Fibroblast of skin of right quadriceps (primary cell): Measurements from ENCODE around the gene ABCA1.
"Not testable (repeated sequence)": the region's sequence is repeated elsewhere in the genome, so short reads cannot be mapped to it uniquely, and the experiment has no call there.

Experiments used
- DNase-seq: peaks from one replicate; pipeline ENCODE4 v3.0.0-alpha.2; 2013

Gene ABCA1

DNA sequence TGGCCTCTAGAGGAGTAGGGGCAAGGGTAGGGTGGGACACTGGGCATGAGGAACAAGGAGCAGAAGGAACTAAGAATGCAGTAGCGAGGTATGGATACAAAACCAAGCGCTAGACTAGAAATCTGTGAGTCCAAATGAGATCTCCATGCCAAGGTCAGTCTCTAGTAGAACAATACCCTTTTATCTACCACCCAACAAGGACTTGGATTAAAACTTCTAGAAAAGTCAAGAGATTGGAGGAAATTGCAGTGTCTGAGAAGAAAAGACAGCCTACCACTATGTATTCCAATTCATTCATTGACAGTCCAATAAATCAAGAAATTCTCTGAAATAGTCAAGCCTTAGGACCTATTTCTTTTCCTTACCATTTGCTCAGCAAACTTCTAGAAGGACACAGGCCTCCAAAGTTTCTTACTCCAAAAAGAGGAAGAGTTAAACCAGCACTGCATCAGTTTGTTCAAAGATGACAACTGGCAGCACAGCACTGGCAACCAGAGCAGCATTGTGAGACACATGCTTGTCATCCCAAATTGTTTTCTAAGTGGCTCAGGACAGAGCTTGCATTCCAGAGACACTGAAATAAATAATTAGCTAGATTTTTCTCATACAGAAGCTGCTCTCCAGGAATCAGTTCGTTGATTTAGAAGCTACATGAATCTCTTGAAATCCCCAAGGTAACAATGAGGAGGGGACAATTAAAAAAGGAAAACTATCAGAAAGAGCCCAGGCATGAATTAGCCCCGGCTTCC is 22.6 kb downstream of the ABCA1 start:
- DNase-seq = peak; percentile 20

DNA sequence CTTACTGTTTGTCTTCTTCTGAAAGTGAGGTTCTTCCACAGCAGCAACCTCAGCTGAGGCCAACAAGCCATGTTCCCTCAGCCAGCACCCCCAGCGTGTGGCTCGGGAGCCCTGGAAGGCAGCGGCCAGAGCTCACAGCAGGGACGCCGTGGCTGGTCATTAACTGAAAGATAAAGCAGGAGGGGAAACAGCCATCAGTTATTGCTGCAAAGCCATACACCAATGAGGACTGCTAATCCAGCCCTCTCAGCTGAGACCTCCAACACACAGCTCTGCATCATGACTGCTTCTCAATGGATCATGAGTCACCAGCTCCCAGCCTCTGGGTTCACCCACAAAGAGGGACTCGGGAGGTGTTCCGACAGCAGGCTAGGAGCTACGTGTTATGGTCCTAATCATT is 24.3 kb downstream of the ABCA1 start:
- DNase-seq = peak; percentile 59

DNA sequence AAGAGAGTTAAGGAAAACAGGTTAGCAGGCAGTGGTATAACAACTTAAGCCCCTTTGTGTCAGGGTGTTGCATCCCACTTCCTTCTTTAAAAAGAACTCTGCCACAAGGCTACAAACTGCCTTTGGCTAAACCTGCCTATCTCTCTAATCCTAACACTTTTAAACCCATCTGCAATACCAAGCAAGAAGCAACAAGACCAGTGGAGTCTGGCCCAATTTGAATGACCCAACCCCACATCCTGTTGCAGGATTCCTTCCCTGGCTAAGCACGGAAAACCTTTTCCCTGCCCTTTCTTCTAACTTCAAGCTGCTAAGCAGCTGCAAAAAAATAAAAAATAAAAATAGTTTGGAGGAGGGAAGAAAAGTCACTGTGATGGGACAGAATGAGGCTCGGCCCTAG is 27.1 kb downstream of the ABCA1 start:
- peak; percentile 8 for DNase-seq

DNA sequence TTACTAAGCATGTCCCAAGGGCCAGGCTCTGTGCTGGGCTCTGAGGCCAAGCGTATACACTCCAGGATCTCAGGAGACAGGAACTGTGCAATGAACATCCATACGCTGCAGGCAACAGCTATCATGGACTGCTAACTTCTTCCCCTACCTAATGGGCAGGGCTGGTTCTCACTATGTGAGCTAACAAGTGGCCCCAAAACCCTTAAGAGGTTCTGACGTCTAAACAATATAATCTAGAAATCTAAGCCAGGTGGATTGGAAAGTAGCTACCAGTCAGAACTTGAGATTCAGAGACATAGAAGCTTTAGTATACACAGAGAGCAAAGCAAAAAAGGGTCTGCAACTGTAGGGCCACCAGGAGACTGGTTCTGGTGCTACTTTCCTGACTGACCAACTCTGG is 27.6 kb downstream of the ABCA1 start:
- no peak for DNase-seq

DNA sequence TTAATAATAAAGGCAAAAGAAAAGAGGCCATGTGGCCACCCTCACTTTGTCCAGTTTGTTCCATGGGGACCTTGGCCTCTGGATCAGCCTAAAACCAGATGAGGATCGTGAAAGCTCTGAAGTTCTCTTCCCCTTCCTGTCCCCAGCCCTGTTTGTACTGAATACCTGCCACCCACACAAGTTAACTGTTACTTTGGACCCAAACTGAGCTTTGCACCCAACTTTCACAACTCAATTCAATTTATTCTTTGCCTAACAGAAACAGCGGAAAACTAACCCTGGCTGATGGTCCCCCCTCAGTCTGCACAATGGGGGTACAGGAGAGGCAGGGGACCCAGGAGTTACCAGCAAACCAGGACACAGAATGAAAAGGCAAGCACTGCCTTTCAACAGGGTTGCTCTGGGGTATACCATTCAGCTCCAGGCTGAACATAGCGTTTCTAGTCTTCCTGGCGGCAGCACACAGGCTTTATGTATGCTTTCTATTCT is 28.2 kb downstream of the ABCA1 start:
- DNase-seq = no peak

DNA sequence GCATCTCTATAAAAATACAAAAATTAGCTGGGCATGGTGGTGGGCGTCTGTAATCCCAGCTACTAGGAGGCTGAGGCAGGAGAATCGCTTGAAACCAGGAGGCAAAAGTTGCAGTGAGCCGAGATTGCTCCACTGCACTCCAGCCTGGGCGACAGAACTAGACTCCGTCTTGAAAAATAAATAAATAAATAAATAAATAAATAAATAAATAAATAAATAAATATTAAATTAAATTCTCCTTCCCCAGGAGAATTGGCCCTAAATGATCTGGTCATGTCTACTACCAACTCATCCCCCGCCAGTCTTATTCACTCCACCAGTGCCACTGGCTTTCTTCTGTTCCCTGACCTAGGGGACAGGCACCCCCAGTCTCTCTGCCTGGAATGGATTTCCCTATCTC is 29.6 kb downstream of the ABCA1 start:
- not testable (repeated sequence) for DNase-seq

DNA sequence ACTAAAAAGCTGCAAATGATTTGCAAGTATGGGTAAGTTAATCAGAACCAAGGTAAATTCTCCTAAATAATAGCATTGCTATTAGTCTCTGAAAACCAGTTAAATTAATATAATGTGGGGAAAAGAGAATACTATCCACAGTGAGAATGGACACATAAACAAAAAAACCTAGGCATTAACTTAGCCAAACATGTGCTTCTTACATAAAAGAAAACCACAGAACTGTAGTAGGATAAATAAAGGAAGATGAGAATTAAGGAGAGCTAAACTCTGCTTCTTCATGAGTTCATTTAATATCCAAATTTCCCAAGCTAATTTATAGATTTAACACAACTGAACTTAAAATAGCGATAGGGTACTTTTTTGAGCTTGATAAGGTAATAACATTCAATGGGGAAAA is 31.8 kb downstream of the ABCA1 start:
- no peak for DNase-seq

DNA sequence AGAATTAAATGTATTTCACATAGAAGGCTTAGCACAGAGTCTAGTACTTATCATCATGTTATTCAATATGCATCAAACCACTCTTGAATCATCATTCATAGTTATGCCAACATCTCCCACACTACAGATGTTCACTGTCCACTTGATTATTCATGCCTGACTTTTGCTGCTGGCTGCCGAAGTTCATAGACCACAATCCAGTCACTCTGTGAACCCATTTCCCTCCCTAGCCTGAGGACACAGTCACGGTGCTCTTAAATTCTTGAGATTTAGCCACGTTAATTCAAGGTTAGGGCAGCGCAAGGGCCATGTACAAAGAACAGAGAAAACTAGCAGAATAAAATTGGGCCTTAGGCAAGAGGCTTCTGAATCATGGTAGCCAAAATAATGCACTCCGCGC is 32.4 kb downstream of the ABCA1 start:
- DNase-seq = peak; percentile 37

DNA sequence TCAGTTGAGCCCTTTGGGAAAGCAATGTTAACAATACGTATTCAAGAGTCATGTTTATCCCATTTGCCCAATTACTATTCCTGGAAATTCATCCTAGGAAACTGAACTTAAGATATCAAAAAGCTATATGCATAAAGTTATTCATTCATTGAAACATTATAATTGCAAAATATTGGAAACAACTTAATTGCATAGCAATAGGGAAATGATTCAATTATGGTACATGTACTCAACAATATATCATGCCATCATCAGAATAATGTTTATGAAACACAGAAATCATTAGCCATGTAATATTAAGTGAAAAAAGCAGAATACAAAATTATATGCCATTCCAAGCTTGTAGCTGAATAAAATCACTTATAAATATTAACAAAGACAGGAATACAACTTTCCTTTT is 35.3 kb downstream of the ABCA1 start:
- DNase-seq = no peak

DNA sequence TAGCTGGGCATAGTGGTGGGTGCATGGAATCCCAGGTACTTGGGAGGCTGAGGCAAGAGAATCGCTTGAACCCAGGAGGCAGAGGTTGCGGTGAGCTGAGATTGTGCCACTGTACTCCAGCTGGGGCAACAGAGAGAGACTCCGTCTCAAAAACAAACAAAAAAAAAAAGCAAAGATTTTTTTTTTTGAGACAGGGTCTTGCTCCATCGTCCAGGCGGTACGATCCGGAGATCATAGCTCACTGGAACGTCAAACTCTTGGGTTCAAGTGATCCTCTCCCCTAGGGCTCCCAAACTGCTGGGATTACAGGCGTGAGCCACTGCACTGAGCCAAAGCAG is 37.6 kb downstream of the ABCA1 start:
- DNase-seq = no peak

DNA sequence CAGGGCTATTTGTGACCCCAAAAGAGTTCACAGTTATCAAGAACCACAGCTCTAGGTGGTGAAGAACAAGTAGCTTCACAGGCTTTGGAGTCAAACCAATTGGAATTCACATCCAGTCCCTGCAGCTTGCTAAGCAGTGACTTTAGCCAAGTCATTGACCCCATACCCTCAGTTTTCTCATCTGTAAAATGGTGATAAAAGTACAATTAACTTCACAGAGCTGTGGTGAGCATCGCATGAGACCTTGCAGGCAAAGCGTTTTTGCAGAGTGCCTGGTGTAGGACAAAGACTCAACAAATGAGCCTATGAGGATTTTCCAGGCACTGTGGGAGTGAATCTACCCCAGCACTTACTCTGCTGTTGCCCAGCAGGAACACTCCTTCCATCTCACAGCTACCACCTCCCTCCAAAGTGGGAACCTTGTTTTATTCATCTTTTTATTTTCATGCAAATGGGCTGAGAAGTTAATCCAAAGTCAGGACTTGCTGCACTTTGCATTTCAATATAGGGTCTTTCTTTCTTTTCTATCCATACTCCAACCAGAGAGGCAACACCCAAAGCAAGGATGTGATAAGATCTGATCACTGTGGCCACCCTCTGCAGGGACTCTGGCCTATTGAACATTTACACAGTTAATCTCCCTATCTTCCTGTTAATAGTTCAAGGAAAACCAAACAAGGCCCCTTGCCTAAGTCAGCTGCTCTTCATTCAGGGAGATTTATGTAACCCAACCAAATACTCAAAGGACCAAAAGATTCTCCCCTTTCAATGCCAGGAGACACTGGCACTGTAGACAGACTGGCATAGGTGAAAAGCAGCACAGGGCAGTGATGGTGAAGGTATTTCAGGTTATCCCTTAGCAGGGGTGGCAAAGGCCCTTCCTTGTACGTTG is 41.9 kb downstream of the ABCA1 start:
- DNase-seq = no peak

DNA sequence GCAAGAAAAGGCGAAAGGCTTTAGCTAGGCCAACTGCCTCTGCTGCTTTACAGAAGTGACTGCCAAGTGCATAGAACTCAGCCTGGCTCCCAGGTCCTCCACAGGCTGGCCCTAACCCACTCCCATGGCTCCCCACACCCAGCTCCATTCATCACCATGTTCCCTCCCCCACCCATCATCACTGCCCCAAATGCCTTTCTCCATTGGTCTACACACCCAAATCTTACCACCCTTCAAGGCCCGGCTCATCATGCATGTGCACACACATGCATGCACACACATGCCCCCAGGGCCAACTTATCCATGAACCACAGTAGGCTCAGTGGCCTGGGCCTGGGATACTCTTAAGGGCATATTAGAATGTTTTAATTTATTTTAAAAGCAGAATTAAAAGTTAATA is 44.8 kb downstream of the ABCA1 start:
- no peak for DNase-seq

DNA sequence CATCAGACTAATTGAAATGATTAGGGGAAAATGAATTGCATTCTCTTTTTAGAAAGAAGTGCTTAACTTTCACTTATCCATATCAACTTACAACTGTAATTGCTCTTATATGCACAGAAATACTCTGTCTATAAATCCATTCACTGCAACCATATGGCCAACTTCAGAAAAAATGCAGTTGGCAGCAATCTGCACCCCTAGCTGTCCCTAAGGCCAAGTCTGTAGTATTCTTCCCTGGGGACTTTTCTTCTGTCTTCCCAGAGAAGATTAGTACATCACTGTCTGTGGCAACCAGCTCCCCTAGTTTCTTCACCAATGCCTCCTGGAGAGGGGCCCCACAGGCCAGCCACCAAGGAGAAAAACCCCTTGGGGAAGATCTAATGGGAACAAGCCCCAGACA is 45.4 kb downstream of the ABCA1 start:
- DNase-seq = no peak

DNA sequence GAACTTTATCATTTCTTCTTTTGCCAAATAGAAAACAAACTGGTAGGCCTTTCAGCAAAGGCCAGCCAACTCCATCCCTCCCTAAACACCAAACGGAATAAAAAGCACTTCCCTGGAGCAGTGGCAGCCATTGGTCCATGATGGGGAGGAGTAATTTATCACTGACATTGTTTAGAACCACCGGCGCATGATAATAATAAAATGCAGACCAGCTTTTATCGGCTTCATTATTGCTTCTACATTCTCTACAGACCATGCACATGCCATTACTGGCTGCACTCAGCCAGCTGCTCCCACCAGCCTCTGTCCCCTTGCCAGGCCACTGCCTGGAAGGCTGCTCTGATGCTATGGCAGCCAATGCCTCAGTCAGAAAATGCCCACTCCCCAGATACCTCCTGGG is 45.9 kb downstream of the ABCA1 start:
- no peak for DNase-seq

DNA sequence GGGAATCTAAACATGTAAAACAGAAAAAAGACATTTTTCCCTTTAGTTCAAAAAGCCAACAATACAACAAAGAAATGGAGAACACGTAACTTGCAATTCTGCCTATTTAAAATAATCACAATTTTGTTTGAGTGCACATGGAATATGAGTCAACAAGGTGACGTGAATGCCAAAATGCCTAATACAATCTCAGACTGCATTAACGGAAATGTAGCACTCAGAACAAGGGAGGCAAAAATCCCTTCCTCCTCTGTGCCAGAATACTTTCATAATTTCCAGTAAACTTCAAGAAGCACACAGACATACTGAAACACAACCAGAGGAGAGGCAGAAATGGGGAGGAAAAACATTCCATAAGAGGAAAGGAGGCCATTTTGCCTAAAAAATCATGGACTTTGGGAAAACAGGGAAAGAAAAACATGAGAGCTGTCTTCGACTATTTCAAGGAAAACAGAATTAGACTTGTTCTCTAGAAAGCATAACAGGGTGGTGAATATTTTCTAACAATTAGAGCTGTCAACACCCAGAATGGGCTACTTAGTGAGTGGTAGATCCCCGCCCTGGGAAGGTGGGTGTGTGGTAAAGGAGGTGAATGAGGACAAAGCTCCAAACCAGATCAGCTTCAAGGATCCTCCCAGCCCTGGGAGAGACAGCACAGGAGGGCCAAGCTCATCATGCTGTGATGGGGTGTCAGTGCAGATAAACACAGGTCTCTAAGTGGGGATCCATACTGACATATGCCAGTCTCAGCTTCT is 48.2 kb downstream of the ABCA1 start:
- DNase-seq = peak; percentile 40

DNA sequence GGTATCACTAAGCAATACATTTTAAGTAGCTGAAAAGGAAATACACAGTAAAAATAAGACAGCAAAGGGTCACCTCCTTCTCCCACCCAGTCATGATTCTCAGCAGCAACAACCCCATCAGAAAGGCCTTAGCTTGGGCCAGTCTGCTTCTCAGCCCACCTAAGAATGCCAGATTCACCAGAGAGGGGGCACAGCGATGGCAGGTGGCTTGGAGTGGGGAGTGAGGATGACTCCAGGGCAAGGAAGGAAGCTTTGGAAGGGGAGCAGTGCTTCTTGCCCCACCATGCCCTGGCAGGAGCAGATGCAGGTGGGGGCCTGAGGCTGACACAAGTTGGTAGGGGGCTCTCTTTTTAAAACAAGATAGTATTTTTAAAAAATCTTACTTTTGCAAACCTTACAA is 51.4 kb downstream of the ABCA1 start:
- no peak for DNase-seq

DNA sequence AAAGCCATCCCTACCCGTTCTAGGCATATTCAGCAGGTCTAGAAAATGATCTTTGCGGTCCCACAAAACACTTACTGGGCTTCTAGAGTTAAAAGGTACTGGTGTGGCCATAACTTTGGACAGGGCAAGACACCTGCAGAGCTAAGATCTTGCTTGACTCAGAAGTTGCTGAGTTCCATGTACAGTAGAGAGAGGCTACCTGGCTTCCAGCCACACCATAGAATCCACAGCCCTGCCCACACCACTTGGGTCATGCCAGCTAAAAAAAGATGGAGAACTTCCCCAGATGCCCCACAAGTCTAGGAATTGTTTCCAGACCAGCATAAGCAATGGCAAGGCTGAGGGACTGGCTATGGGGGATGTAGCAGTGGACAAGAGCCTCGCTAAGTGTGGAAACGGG is 52.1 kb downstream of the ABCA1 start:
- DNase-seq = no peak

DNA sequence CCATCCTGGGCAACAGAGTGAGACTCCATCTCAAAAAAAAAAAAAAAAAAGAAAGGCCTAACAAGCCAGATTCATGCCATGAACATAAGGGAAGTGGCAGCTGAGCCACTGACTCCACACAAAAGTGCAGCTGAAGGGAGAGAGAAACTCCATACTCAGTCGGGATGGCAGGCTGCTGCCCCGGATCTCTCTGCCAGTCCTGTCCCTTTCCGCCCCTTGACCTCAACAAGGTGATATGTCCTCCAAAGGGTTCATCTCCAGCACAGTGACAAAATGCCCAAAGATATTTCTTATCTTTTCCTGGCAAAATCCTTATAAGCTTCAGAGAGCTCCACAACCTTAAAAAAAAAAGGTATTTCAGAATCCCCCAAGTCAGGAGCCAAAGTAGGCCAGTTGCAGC is 52.6 kb downstream of the ABCA1 start:
- DNase-seq = no peak

DNA sequence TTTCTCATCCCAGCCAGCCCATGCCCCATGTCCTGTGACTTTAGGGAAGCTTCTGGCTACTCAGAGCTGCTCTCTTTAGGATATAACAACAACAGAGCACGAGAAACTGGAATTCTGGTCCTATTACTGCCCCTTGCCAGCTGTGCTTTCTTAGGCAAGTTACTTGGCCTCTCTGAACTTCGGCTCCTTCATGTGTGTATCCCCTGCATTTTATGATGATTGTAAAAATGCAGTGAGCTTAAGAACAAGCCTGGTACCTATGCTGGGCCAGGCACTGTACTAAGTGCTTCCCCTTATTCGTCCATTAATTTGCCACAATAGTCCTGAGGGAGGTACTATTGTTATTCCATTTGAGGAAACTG is 54.5 kb downstream of the ABCA1 start:
- DNase-seq = no peak

DNA sequence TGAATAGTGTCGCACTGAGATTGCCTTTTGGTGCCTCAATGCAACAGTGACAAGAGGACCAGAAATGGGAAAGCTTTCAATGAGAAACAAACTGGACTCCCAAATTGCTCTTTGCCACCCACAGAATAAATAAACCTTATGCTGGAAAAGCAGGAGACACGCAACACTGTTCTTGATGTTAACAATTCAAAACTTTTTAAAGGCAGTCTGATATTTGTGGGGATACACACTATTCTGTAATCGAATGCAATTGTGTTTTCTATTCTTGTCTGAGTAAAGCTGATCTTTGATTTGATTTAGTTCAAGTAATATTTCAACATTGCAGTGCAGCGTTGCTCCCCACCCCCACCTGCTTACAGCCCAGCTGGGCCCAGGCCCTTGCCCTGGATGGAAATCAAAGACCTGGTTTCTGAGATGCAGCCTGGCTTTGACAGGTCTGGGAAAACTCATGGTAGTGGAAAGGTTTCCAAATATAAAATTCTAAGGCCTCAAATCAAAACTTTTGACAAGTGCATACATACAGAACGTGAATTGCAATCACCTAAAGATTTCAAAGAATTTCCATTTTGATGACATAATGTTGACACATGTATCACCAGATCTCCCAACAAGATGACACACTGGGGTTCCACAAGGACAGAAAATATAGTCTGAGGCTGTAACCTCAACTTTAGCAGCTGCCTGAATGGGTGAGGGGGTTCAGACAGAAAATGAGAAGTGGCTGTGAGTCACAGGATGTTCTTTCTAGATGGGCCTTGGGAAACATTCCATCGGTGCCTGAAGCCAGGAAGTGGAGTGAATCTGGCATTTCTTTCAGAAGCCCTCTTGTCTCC is 55.1 kb downstream of the ABCA1 start:
- peak; percentile 97 for DNase-seq

DNA sequence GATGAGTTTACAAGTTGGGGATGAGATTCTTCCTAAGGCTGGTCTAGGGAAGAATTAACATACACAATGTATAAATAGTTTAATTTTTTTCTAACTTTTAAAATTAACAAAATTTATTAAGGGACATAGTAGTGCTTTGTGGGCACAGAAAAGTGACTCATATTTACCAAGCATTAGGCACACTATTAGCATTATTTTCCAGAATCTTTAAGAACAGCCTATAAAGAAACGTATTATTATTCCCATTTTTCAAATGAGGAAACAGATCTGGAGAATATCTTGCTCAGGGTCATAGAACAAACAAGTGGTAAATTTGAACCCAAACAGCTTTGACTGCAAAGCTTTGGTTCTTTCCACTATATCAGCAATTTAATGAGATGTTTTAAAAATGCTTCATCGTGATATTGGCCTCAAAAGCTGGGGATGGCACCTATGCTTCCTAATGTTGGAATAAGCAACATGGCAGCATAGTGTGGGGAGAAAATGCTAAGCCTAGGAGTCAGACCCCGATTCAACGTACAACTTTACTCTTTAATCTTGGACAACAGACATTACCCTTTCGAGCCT is 55.9 kb downstream of the ABCA1 start:
- DNase-seq = no peak

DNA sequence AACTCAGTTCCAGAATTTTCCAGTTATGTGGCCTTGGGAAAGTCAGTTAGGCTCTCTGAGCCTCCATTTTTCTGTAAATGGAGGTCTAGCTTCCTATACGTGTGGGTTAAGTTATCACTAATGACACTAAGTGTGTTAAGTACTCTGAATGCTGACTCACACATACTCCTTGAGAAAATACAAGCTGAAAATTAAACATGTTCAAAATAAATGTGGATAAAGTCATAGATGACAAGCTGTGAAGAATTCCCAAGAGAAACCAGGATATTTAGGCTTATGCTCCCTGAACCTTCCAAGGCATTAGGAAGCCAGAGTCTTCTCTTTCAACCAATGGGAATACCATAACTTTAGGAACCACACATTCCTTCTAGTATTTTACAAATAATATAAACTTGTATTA is 58.1 kb downstream of the ABCA1 start:
- peak; percentile 66 for DNase-seq
